ENCODE data around the gene ENTHD1.

DNA sequence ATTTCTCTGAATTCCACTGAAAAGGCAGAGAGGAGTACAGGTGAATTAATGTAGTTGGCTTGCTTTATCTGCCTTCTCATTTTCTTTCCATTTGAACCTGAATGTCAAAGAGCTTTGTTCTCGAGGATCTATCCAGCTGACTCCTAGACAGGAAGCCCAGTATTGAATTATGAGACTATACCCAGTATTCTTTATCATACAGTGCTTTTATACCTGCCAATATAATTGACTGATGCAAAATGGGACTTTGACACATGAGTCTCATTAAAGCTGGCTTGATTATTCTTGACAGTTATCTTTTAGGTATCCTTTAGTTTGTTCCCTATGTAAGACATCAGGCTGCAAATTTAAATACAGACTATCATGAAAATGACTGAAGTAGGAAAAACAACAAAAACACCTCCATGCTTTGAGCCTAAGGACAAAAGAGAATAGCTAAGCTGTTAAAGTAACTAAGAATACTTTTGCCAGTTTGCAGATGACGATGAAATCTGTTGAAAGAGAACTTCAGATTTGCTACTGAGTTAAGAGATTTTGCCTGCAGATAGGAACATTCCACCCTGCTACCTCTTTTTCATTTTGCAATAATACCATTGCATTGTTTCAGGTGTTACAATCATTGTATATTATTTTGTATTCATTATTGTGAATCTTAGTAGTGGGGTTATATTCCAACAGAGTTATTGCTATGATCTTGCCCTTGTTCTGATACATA is 117.1 kb downstream of the ENTHD1 start:
- TF ChIP-seq POLR2AphosphoS5 (IDR thresholded peaks at IDR 0.05) (no peak), POLR2A (IDR thresholded peaks at IDR 0.05) (no peak), EP300 (IDR thresholded peaks at IDR 0.05) (no peak)
- TF ChIP-seq, protein P1, sequence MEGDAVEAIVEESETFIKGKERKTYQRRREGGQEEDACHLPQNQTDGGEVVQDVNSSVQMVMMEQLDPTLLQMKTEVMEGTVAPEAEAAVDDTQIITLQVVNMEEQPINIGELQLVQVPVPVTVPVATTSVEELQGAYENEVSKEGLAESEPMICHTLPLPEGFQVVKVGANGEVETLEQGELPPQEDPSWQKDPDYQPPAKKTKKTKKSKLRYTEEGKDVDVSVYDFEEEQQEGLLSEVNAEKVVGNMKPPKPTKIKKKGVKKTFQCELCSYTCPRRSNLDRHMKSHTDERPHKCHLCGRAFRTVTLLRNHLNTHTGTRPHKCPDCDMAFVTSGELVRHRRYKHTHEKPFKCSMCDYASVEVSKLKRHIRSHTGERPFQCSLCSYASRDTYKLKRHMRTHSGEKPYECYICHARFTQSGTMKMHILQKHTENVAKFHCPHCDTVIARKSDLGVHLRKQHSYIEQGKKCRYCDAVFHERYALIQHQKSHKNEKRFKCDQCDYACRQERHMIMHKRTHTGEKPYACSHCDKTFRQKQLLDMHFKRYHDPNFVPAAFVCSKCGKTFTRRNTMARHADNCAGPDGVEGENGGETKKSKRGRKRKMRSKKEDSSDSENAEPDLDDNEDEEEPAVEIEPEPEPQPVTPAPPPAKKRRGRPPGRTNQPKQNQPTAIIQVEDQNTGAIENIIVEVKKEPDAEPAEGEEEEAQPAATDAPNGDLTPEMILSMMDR (IDR thresholded peaks at IDR 0.05) = no peak

Data from stomach (tissue), 4 donors.